H1 (cell line): ENCODE data around the gene MBD3. TPM values are rescaled to one million over a fixed set of nuclear protein-coding genes. Genes with fewer than 3 reads are reported as not detected.

Experiments used
- CTCF ChIA-PET: fragments of 300-600 bp; sonication (Branson Sonifier 250); formaldehyde crosslinking; loops from one replicate; lab custom pipeline; 2021; ENCODE audit not compliant: partially characterized antibody; lab: Charles Lee
- POLR2A ChIA-PET: fragments of 300-600 bp; sonication (Branson Sonifier 250); formaldehyde crosslinking; loops from one replicate; lab custom pipeline; 2021; ENCODE audit warnings: inconsistent platforms; ENCODE audit not compliant: partially characterized antibody; lab: Charles Lee
- DNase-seq, 2 experiments: peaks; one replicate each; pipeline versions ENCODE4 v3.0.0 to v3.0.0-alpha.2; 2010 to 2022; ENCODE audit warnings: low spot score in 2 of 2, low read depth in 1 of 2, mixed read lengths in 1 of 2
- FAIRE-seq: peaks from 2 replicates; lab custom pipeline; 2011; peaks lifted over from hg19 to GRCh38; lab: Jason Lieb, UNC
- H2AFZ ChIP-seq: 2 replicates; pipeline ENCODE4 v1.8.1; 2012; ENCODE audit warnings: low read length, inconsistent platforms
- H2AK5ac ChIP-seq: 2 replicates; pipeline ENCODE4 v1.6.1; 2013; ENCODE audit warnings: low read depth, low read length
- H2BK120ac ChIP-seq: replicated peaks from 2 replicates; pipeline ENCODE3; 2013; ENCODE audit warnings: low read depth, low read length, inconsistent platforms
- H2BK12ac ChIP-seq: 2 replicates; pipeline ENCODE4 v1.6.1; 2013; ENCODE audit warnings: low read depth, low read length
- H2BK15ac ChIP-seq: 2 replicates; pipeline ENCODE4 v1.6.1; 2013; ENCODE audit warnings: low read length
- H2BK20ac ChIP-seq: 2 replicates; pipeline ENCODE4 v1.6.1; 2013; ENCODE audit warnings: low read length
- H2BK5ac ChIP-seq: 2 replicates; pipeline ENCODE4 v1.6.1; 2013; ENCODE audit warnings: low read depth, low read length
- H3K14ac ChIP-seq: 2 replicates; pipeline ENCODE4 v1.6.1; 2013; ENCODE audit warnings: inconsistent platforms; ENCODE audit not compliant: insufficient read length
- H3K18ac ChIP-seq: 2 replicates; pipeline ENCODE4 v1.6.1; 2013; ENCODE audit warnings: low read length; ENCODE audit errors: extremely low read depth
- H3K23ac ChIP-seq: 2 replicates; pipeline ENCODE4 v1.6.1; 2013; ENCODE audit warnings: inconsistent platforms; ENCODE audit not compliant: insufficient read length
- H3K23me2 ChIP-seq: 2 replicates; pipeline ENCODE4 v1.6.1; 2013; ENCODE audit warnings: low read depth, low read length
- H3K27ac ChIP-seq: 2 replicates; pipeline ENCODE4 v1.6.1; 2011; ENCODE audit warnings: low read depth, low read length, inconsistent platforms
- H3K27me3 ChIP-seq, 4 experiments: replicated peaks in 1 of 4; 1 replicate in 1 of 4; 2 replicates in 3 of 4; pipeline versions ENCODE4 v1.6.1 to v1.8.1; 2011 to 2013; ENCODE audit warnings: low read length in 3 of 4, mild to moderate bottlenecking in 3 of 4, inconsistent platforms in 2 of 4, mixed read lengths in 2 of 4, moderate library complexity in 1 of 4; ENCODE audit not compliant: control insufficient read depth in 3 of 4, insufficient read depth in 3 of 4; ENCODE audit errors: extremely low read depth in 1 of 4
- H3K36me3 ChIP-seq, 4 experiments: 2 replicates each; pipeline versions ENCODE4 v1.6.1 to v1.8.1; 2011 to 2013; ENCODE audit warnings: mild to moderate bottlenecking in 4 of 4, low read length in 3 of 4, moderate library complexity in 2 of 4, control low read depth in 1 of 4, inconsistent platforms in 1 of 4; ENCODE audit not compliant: insufficient read depth in 4 of 4, control insufficient read depth in 2 of 4
- H3K4ac ChIP-seq: replicated peaks from 2 replicates; pipeline ENCODE3; 2013; ENCODE audit warnings: low read length, low read depth, mixed read lengths, inconsistent platforms; ENCODE audit not compliant: insufficient read length
- H3K4me1 ChIP-seq, 4 experiments: replicated peaks in 1 of 4; 1 replicate in 1 of 4; 2 replicates in 3 of 4; pipeline versions ENCODE4 v1.6.1 to v1.8.1; 2011 to 2013; ENCODE audit warnings: low read length in 3 of 4, inconsistent platforms in 2 of 4, mixed read lengths in 1 of 4; ENCODE audit not compliant: insufficient read depth in 4 of 4, control insufficient read depth in 3 of 4
- H3K4me2 ChIP-seq, 2 experiments: 2 replicates each; pipeline versions ENCODE4 v1.6.1 to v1.8.1; 2011 to 2013; ENCODE audit warnings: low read depth in 2 of 2, low read length in 2 of 2, control low read depth in 1 of 2, inconsistent platforms in 1 of 2, mild to moderate bottlenecking in 1 of 2; ENCODE audit not compliant: insufficient read depth in 1 of 2
- H3K4me3 ChIP-seq, 4 experiments: fragments of 200-600, 300-600 bp in 1 of 4; sonication (generic), shearing (Covaris generic), sonication (Bioruptor Twin) in 1 of 4; 2 replicates each; pipeline versions ENCODE4 v1.5.1 to v1.8.1; 2011 to 2016; ENCODE audit warnings: low read length in 4 of 4, low read depth in 3 of 4, control low read depth in 2 of 4, inconsistent platforms in 2 of 4, mild to moderate bottlenecking in 2 of 4, mixed read lengths in 1 of 4, moderate library complexity in 1 of 4; ENCODE audit not compliant: insufficient read depth in 2 of 4; ENCODE audit errors: extremely low read depth in 1 of 4
- H3K56ac ChIP-seq: replicated peaks from 2 replicates; pipeline ENCODE3; 2013; ENCODE audit warnings: low read depth, mild to moderate bottlenecking, mixed read lengths, low read length, inconsistent platforms; ENCODE audit not compliant: insufficient read length
- H3K79me1 ChIP-seq: 2 replicates; pipeline ENCODE4 v1.6.1; 2013; ENCODE audit warnings: low read depth, low read length, control low read depth
- H3K79me2 ChIP-seq, 2 experiments: 2 replicates each; pipeline versions ENCODE4 v1.6.1 to v1.8.1; 2012 to 2013; ENCODE audit warnings: low read length in 2 of 2, mild to moderate bottlenecking in 2 of 2, inconsistent platforms in 1 of 2; ENCODE audit not compliant: insufficient read depth in 2 of 2, control insufficient read depth in 1 of 2
- H3K9ac ChIP-seq, 4 experiments: replicated peaks in 1 of 4; 1 replicate in 1 of 4; 2 replicates in 3 of 4; pipeline versions ENCODE4 v1.6.1 to v1.8.1; 2011 to 2013; ENCODE audit warnings: low read depth in 3 of 4, low read length in 3 of 4, control low read depth in 2 of 4, mild to moderate bottlenecking in 2 of 4, moderate library complexity in 2 of 4, inconsistent platforms in 1 of 4; ENCODE audit errors: extremely low read depth in 1 of 4
- H3K9me3 ChIP-seq, 2 experiments: 2 replicates each; pipeline versions ENCODE4 v1.6.1 to v1.8.1; 2012 to 2013; ENCODE audit warnings: mild to moderate bottlenecking in 2 of 2, moderate library complexity in 2 of 2, control low read depth in 1 of 2, inconsistent platforms in 1 of 2, low read depth in 1 of 2, low read length in 1 of 2, mixed read lengths in 1 of 2; ENCODE audit not compliant: insufficient read depth in 2 of 2
- H4K20me1 ChIP-seq, 2 experiments: replicated peaks in 1 of 2; 2 replicates each; pipeline versions ENCODE3 to v1.8.1; 2011 to 2013; ENCODE audit warnings: inconsistent platforms in 2 of 2, low read length in 2 of 2, mild to moderate bottlenecking in 1 of 2; ENCODE audit not compliant: insufficient read depth in 2 of 2, control insufficient read depth in 1 of 2
- H4K5ac ChIP-seq: 2 replicates; pipeline ENCODE4 v1.6.1; 2013; ENCODE audit warnings: low read length, low read depth, mixed read lengths, inconsistent platforms; ENCODE audit not compliant: insufficient read length
- H4K8ac ChIP-seq: 2 replicates; pipeline ENCODE4 v1.8.0; 2013; ENCODE audit warnings: mild to moderate bottlenecking, moderate library complexity, low read length, inconsistent platforms; ENCODE audit not compliant: insufficient read depth; ENCODE audit errors: extremely low read depth
- H4K91ac ChIP-seq: replicated peaks from 2 replicates; pipeline ENCODE3; 2013; ENCODE audit warnings: low read length, mixed read lengths, inconsistent platforms; ENCODE audit not compliant: insufficient read length
- CTCF ChIP-seq, 3 experiments: IDR thresholded peaks; 1 replicate in 2 of 3; 2 replicates in 1 of 3; pipeline versions ENCODE4 v1.5.1 to v1.6.1; 2011; ENCODE audit warnings: low read length in 3 of 3, mild to moderate bottlenecking in 3 of 3, inconsistent platforms in 2 of 3, low read depth in 1 of 3, moderate library complexity in 1 of 3; ENCODE audit not compliant: insufficient read depth in 1 of 3; ENCODE audit errors: control extremely low read depth in 1 of 3
- POLR2AphosphoS5 ChIP-seq: IDR thresholded peaks from 2 replicates; pipeline ENCODE4 v1.6.1; 2011; ENCODE audit warnings: low read depth, low read length
- RXRA ChIP-seq: IDR thresholded peaks from 2 replicates; pipeline ENCODE4 v1.6.1; 2011; ENCODE audit warnings: low read depth, mild to moderate bottlenecking, low read length, moderate library complexity; ENCODE audit not compliant: insufficient read depth
- SIN3A ChIP-seq, 2 experiments: IDR thresholded peaks in 1 of 2; conservative IDR thresholded peaks in 1 of 2; 2 replicates each; pipeline ENCODE4 v1.6.1; 2011 to 2012; ENCODE audit warnings: low read length in 2 of 2, improper control_type of control experiment in 1 of 2, low read depth in 1 of 2, mild to moderate bottlenecking in 1 of 2
- SRF ChIP-seq: IDR thresholded peaks from 2 replicates; pipeline ENCODE4 v1.6.1; 2011; ENCODE audit warnings: mild to moderate bottlenecking, low read depth, low read length, moderate library complexity
- TEAD4 ChIP-seq: IDR thresholded peaks from 2 replicates; pipeline ENCODE4 v1.6.1; 2012; ENCODE audit warnings: low read depth, low read length, inconsistent platforms, mixed read lengths
- WGBS, 2 experiments: shearing (Covaris generic) in 1 of 2; methylation state at CpG; one replicate each; pipeline versions ENCODE4 v1.1.6 to v1.1.7; 2013 to 2015; ENCODE audit warnings: low lambda C conversion rate in 2 of 2, mixed read lengths in 2 of 2, inconsistent platforms in 1 of 2, low coverage in 1 of 2, missing lambda C conversion rate in 1 of 2; ENCODE audit not compliant: insufficient replicate concordance in 2 of 2, insufficient coverage in 1 of 2, insufficient read length in 1 of 2; ENCODE audit errors: extremely low coverage in 1 of 2, missing lambda C conversion rate in 1 of 2; 5-methylcytosine and 5-hydroxymethylcytosine counted together
- polyA plus RNA-seq, 7 experiments: library from polyadenylated mRNA; depleted of rRNA in 3 of 7; stranded (reverse) in 5 of 7; unstranded in 2 of 7; fragments of >200 nt in 5 of 7; fragments of 200-250 nt in 2 of 7; gene quantifications; 1 replicate in 5 of 7; 2 replicates in 1 of 7; 4 replicates in 1 of 7; pipeline versions ENCODE4 v1.2.1 to v1.2.3, GENCODE V29; 2011 to 2013; ENCODE audit warnings: missing spikeins in 2 of 7, mixed read lengths in 2 of 7
- total RNA-seq: library from RNA; stranded (reverse); fragmentation: NEBNext Ultra II Directional; extraction: Animal tissue kit (Norgen Biotek cat#: 25700); gene quantifications from 2 replicates; pipeline ENCODE4 v1.2.1, GENCODE V29; 2021
- TF ChIP-seq, protein P1 (sequence below): IDR thresholded peaks from 2 replicates; pipeline ENCODE4 v1.6.1; 2012; ENCODE audit warnings: inconsistent platforms

MBD3 gene
- total and polyA plus RNA-seq, 2 of the 8 experiments (the other 6 are each of a cell fraction or from before 2014, with no cell fraction given): 88.2 to 110 TPM

- TF ChIP-seq SIN3A (conservative IDR thresholded peaks at IDR 0.05 in 1 of 2, IDR thresholded peaks at IDR 0.05 in 1 of 2; ENCODE audit: low read depth in 1 of 2, low read length in 2 of 2) (no peak), POLR2AphosphoS5 (no peak), TEAD4 (no peak), CTCF (IDR thresholded peaks at IDR 0.05; ENCODE audit: control extremely low read depth in 1 of 3, insufficient read depth in 1 of 3, low read depth in 1 of 3, low read length in 3 of 3) (no peak), RXRA (no peak), SRF (no peak)
- TF ChIP-seq, protein P1, sequence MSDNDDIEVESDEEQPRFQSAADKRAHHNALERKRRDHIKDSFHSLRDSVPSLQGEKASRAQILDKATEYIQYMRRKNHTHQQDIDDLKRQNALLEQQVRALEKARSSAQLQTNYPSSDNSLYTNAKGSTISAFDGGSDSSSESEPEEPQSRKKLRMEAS: peak; percentile 28
- no peak overlapping the region for H2BK12ac ChIP-seq
- peak overlapping the region; percentile 98 for H3K27ac ChIP-seq
- H3K9me3 ChIP-seq: no peaks in the 10 kb centered on the region
- H3K79me2 ChIP-seq: peaks cover 0 to 47% of the 10 kb centered on the region in 2 experiments; a peak in 3 of 4 replicates
- peak overlapping the region; percentile 85 for H3K56ac ChIP-seq
- peak overlapping the region; percentile 24 for H3K4ac ChIP-seq
- peak overlapping the region; percentile 73 for H3K14ac ChIP-seq
- no peak overlapping the region for H2AFZ ChIP-seq
- peak overlapping the region; percentile 93 for H3K18ac ChIP-seq
- H4K8ac ChIP-seq: peak overlapping the region; percentile 99
- H3K36me3 ChIP-seq: peaks cover 0 to 3% (median 0%) of the 10 kb centered on the region in 4 experiments; a peak in 3 of 8 replicates
- no peaks in the 10 kb centered on the region for H3K27me3 ChIP-seq
- peak overlapping the region; percentile 88 to 95 for H3K4me2 ChIP-seq
- peaks cover 5% of the 10 kb centered on the region for H3K23me2 ChIP-seq
- DNase-seq (no peak), FAIRE-seq (no peak)
- ChIA-PET CTCF (interaction anchor here (0.9 to 5.2 kb wide), 12 partner anchors 10 to 224 kb away, joined by 3 to 25 read pairs (median 3); partner anchors contain the start of gene UQCR11), POLR2A (interaction anchor here (0.6 to 9.1 kb wide), 33 partner anchors 9 to 521 kb away, joined by 3 to 148 read pairs (median 5); partner anchors contain the start of genes MEX3D and UQCR11)
- H2BK120ac ChIP-seq: no peak overlapping the region
- H3K79me1 ChIP-seq: peaks cover 15% of the 10 kb centered on the region
- WGBS, 2 experiments: 10% methylated on average over 21 of the region's 31 CpGs; no CpG with 5 or more reads in 1 of the 2 experiments
- no peak overlapping the region for H2BK15ac ChIP-seq
- peak overlapping the region; percentile 93 for H2BK5ac ChIP-seq
- H3K23ac ChIP-seq: no peak overlapping the region
- peak overlapping the region; percentile 82 to 93 (median 90) for H3K4me3 ChIP-seq
- H4K20me1 ChIP-seq: peaks cover 4 to 8% of the 10 kb centered on the region in 2 experiments
- peak overlapping the region; percentile 96 to 99 (median 98) for H3K9ac ChIP-seq
- peaks cover 0 to 8% (median 6%) of the 10 kb centered on the region in 4 experiments; a peak in 6 of 7 replicates for H3K4me1 ChIP-seq
- H4K91ac ChIP-seq: peak overlapping the region; percentile 98
- peak overlapping the region; percentile 82; the same call in 1 of the 2 replicates for H2AK5ac ChIP-seq
- H2BK20ac ChIP-seq: no peak overlapping the region
- H4K5ac ChIP-seq: peak overlapping the region; percentile 70
Measured at GRCh38 chr19:1591421-1592023, 1.1 kb downstream of the MBD3 start.
